ENCODE measurements around the gene PLXNA2. TPM values are rescaled to one million over a fixed set of nuclear protein-coding genes. Genes with fewer than 3 reads are reported as not detected.

Gene PLXNA2
- total and polyA plus RNA-seq, 11 donors: 9.2 to 28.2 (median 18.0) TPM

DNA sequence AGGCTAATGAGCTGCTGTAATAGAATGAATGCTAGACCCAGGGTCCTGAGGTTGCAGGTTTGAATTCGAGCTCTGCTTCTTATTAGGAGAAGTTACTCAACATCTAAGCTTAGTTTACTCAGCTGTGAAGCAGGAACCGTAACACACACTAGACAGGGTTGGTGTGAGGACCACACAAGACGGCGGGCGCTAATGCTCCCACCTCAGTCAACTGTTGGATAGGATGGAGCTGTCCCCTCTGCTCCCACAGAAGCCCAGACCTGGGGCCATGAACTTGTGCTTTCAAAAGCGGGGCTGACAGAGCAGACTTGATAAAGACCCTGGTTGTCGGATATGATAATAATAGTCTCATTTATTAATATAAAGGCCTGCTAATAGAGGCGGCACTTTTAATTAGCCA, 234.9 kb downstream of the PLXNA2 start:
- intact Hi-C loops (cut with DNase I): no loop called here
- ATAC-seq (no peak), DNase-seq (no peak)
- H3K36me3 ChIP-seq: no peaks in the 10 kb centered on the region
- peaks cover 0 to 13% (median 0%) of the 10 kb centered on the region in 12 donors for H3K4me1 ChIP-seq
- TF ChIP-seq, protein P1, sequence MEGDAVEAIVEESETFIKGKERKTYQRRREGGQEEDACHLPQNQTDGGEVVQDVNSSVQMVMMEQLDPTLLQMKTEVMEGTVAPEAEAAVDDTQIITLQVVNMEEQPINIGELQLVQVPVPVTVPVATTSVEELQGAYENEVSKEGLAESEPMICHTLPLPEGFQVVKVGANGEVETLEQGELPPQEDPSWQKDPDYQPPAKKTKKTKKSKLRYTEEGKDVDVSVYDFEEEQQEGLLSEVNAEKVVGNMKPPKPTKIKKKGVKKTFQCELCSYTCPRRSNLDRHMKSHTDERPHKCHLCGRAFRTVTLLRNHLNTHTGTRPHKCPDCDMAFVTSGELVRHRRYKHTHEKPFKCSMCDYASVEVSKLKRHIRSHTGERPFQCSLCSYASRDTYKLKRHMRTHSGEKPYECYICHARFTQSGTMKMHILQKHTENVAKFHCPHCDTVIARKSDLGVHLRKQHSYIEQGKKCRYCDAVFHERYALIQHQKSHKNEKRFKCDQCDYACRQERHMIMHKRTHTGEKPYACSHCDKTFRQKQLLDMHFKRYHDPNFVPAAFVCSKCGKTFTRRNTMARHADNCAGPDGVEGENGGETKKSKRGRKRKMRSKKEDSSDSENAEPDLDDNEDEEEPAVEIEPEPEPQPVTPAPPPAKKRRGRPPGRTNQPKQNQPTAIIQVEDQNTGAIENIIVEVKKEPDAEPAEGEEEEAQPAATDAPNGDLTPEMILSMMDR (IDR thresholded peaks at IDR 0.05): no peak
- TF ChIP-seq POLR2A (IDR thresholded peaks at IDR 0.05): no peak
- WGBS, 4 donors: 95 to 97% (median 96%) methylated on average over 8 of the region's 8 CpGs
- H3K27ac ChIP-seq: no peak overlapping the region
- H3K9me3 ChIP-seq: no peaks in the 10 kb centered on the region
- no peak overlapping the region for H3K4me3 ChIP-seq
- no peaks in the 10 kb centered on the region for H3K27me3 ChIP-seq

DNA sequence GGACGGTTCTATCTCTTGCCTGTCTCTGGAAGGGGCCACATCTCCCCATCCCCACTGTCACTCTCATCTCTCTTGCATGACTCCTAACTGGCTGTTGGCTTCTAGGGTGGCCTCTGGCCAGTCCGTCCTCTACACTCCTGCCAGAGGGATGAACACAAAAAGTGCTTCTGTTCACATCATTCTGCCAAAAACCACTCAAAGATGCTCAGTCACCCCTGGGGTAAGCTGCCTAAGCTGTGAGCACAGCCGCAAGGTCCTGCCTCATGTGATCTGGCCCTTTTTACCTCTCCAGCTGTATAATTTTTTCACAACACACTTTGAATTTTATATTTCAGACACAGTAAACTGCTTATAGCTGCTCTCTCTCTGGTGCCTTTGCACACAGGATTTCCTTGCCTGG, 235.7 kb downstream of the PLXNA2 start:
- peaks cover 0 to 13% (median 0%) of the 10 kb centered on the region in 12 donors for H3K4me1 ChIP-seq
- DNase-seq (no peak), ATAC-seq (peak in 1 of 4 donors; percentile 12)
- no peak for TF ChIP-seq POLR2A (IDR thresholded peaks at IDR 0.05)
- TF ChIP-seq, protein P1 (IDR thresholded peaks at IDR 0.05): no peak
- H3K4me3 ChIP-seq: no peak overlapping the region
- no peaks in the 10 kb centered on the region for H3K36me3 ChIP-seq
- WGBS, 4 donors: 93 to 96% (median 95%) methylated on average over 3 of the region's 3 CpGs
- H3K27me3 ChIP-seq: no peaks in the 10 kb centered on the region
- H3K27ac ChIP-seq: no peak overlapping the region
- intact Hi-C loops (cut with DNase I): no loop called here
- no peaks in the 10 kb centered on the region for H3K9me3 ChIP-seq

DNA sequence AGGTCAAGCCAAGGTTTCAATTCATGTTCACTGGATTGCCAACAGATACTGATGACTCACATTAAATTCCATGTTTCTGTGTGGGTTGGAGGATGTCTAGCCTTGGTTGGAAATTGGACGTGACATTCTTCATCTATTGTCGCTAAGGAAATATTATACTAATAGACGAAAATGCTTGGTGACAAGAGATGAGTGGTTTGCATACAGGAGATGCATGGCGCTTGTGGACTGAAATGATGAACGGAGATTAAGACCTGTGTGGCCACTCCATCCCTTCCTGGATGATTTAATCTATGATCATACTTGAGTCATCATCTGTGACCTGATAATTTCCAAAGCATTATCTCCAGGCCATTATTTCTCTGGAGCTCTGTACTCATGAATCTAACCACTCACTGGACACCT, 236.2 kb downstream of the PLXNA2 start:
- H3K4me3 ChIP-seq: no peak overlapping the region
- DNase-seq (no peak), ATAC-seq (peak in 1 of 4 donors; percentile 68)
- H3K36me3 ChIP-seq: no peaks in the 10 kb centered on the region
- H3K9me3 ChIP-seq: no peaks in the 10 kb centered on the region
- H3K27ac ChIP-seq: no peak overlapping the region
- TF ChIP-seq, protein P1 (IDR thresholded peaks at IDR 0.05): no peak
- no peak for TF ChIP-seq POLR2A (IDR thresholded peaks at IDR 0.05)
- 88 to 89% (median 89%) methylated on average over 5 of the region's 5 CpGs for WGBS, 4 donors
- intact Hi-C loops (cut with DNase I): no loop called here
- no peaks in the 10 kb centered on the region for H3K27me3 ChIP-seq
- H3K4me1 ChIP-seq: peaks cover 0 to 13% (median 0%) of the 10 kb centered on the region in 12 donors

DNA sequence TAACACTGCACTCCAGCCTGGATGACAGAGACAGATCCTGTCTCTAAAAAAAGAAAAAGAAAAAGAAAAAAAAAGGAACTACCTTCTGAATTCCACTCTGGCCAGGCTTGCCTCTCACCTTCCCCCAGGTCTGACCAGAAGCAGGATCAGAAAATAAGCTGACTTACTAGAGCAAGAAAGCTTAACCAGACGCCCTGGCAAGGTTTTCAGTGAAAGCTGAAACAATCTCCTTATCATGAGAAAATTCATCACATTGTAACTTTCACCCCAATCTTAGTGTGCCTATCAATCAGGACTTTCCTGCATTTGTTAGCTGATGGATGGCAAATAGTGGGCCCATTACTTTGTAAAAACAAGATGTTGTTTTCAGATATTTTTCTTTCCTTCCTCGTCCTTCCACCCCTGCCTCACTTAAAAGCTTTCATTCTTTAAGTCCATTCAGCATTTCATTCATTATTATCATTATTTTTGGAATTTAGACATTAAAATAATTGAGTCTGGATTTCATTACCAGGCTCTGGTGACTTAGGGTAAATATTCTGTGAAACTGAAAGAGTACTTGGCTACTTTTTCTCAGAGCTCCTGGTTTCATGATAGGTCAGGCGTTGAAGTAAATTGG, 236.8 kb downstream of the PLXNA2 start:
- ATAC-seq (no peak), DNase-seq (no peak)
- Histone ChIP-seq H3K4me3 (no peak overlapping the region), H3K27me3 (no peaks in the 10 kb centered on the region), H3K9me3 (no peaks in the 10 kb centered on the region), H3K4me1 (peaks cover 0 to 13% (median 0%) of the 10 kb centered on the region in 12 donors), H3K27ac (no peak overlapping the region), H3K36me3 (no peaks in the 10 kb centered on the region)
- no peak for TF ChIP-seq POLR2A (IDR thresholded peaks at IDR 0.05)
- TF ChIP-seq, protein P1 (IDR thresholded peaks at IDR 0.05): no peak
- intact Hi-C loops (cut with DNase I): no loop called here
- 79 to 91% (median 83%) methylated on average over 3 of the region's 3 CpGs for WGBS, 4 donors
